HepG2 (cell line): ENCODE measurements around the gene MMP23B. TPM values are rescaled to one million over a fixed set of nuclear protein-coding genes. Genes with fewer than 3 reads are reported as not detected.

Experiments
- HMGA1 ChIP-seq: sonication (generic); formaldehyde crosslinking; conservative IDR thresholded peaks from 2 replicates; pipeline ENCODE4 v1.4.0; 2020; ENCODE audit warnings: missing genetic modification reagents
- HNRNPLL ChIP-seq: fragments of 200-400 bp; formaldehyde crosslinking; IDR thresholded peaks from 2 replicates; pipeline ENCODE4 v1.6.1; 2017; ENCODE audit warnings: mild to moderate bottlenecking, low read depth, low read length; ENCODE audit not compliant: poor library complexity, severe bottlenecking
- PAWR ChIP-seq: sonication (generic); formaldehyde crosslinking; IDR thresholded peaks from 2 replicates; pipeline ENCODE4 v1.4.0; 2020; ENCODE audit warnings: missing genetic modification reagents, mild to moderate bottlenecking, borderline replicate concordance
- PITX1 ChIP-seq: sonication (generic); formaldehyde crosslinking; IDR thresholded peaks from 2 replicates; pipeline ENCODE4 v1.5.1; 2020; ENCODE audit warnings: mild to moderate bottlenecking, missing genetic modification reagents
- TOE1 ChIP-seq: sonication (generic); formaldehyde crosslinking; IDR thresholded peaks from 2 replicates; pipeline ENCODE4 v1.4.0; 2020; ENCODE audit warnings: mild to moderate bottlenecking, missing genetic modification reagents
- TOPORS ChIP-seq: sonication (generic); formaldehyde crosslinking; IDR thresholded peaks from 2 replicates; pipeline ENCODE4 v1.8.0; 2023; ENCODE audit warnings: mild to moderate bottlenecking, missing genetic modification reagents
- ZBTB49 ChIP-seq: sonication (generic); formaldehyde crosslinking; IDR thresholded peaks from 2 replicates; pipeline ENCODE4 v1.4.0; 2020; ENCODE audit warnings: missing genetic modification reagents, borderline replicate concordance
- ZFX ChIP-seq: sonication (generic); formaldehyde crosslinking; IDR thresholded peaks from 2 replicates; pipeline ENCODE4 v1.4.0; 2020; ENCODE audit warnings: mild to moderate bottlenecking, low read depth, missing genetic modification reagents, moderate library complexity
- ZNF225 ChIP-seq: sonication (generic); formaldehyde crosslinking; IDR thresholded peaks from 2 replicates; pipeline ENCODE4 v1.4.0; 2020; ENCODE audit warnings: mild to moderate bottlenecking, missing genetic modification reagents
- ZNF687 ChIP-seq: sonication (generic); formaldehyde crosslinking; IDR thresholded peaks from 2 replicates; pipeline ENCODE4 v1.5.1; 2020; ENCODE audit warnings: mild to moderate bottlenecking, missing genetic modification reagents, moderate library complexity
- ZNF720 ChIP-seq: sonication (generic); formaldehyde crosslinking; IDR thresholded peaks from 2 replicates; pipeline ENCODE4 v1.4.0; 2020; ENCODE audit warnings: missing genetic modification reagents
- ZNF777 ChIP-seq: sonication (generic); formaldehyde crosslinking; IDR thresholded peaks from 2 replicates; pipeline ENCODE4 v1.4.0; 2020; ENCODE audit warnings: missing genetic modification reagents
- polyA plus RNA-seq, 8 experiments: library from polyadenylated mRNA; depleted of rRNA in 3 of 8; stranded (reverse) in 7 of 8; unstranded in 1 of 8; fragments of >200 nt; fragmentation: Illumina TruSeq in 4 of 8; extraction: Trizol in 4 of 8; gene quantifications; 2 replicates each; pipeline versions ENCODE4 v1.2.1 to v1.2.3, GENCODE V29; 2011 to 2016; ENCODE audit warnings: low read depth in 4 of 8, missing spikeins in 1 of 8, mixed read lengths in 1 of 8; ENCODE audit not compliant: insufficient read depth in 1 of 8
- total RNA-seq, 5 experiments: library from RNA; depleted of rRNA; stranded (reverse); fragments of >200 nt; fragmentation: Illumina TruSeq; extraction: Trizol; gene quantifications; 2 replicates each; pipeline ENCODE4 v1.2.3, GENCODE V29; 2016; ENCODE audit warnings: low read depth in 1 of 5
- TF ChIP-seq, protein P1 (sequence below): sonication (generic); formaldehyde crosslinking; IDR thresholded peaks from 2 replicates; pipeline ENCODE4 v1.4.0; 2020; ENCODE audit warnings: missing genetic modification reagents
- TF ChIP-seq, protein P2 (sequence below): sonication (generic); formaldehyde crosslinking; conservative IDR thresholded peaks from 2 replicates; pipeline ENCODE4 v1.4.0; 2020; ENCODE audit warnings: missing genetic modification reagents
- TF ChIP-seq, protein P3 (sequence below): IDR thresholded peaks from 2 replicates; pipeline ENCODE4 v1.6.1; 2016; ENCODE audit warnings: low read depth, control low read depth

MMP23B gene
- total and polyA plus RNA-seq, 2 of the 13 experiments (the other 11 are each of a cell fraction or from before 2014, with no cell fraction given): 0.61 to 0.75 TPM

- TF ChIP-seq TOE1: no peak
- TF ChIP-seq, protein P1, sequence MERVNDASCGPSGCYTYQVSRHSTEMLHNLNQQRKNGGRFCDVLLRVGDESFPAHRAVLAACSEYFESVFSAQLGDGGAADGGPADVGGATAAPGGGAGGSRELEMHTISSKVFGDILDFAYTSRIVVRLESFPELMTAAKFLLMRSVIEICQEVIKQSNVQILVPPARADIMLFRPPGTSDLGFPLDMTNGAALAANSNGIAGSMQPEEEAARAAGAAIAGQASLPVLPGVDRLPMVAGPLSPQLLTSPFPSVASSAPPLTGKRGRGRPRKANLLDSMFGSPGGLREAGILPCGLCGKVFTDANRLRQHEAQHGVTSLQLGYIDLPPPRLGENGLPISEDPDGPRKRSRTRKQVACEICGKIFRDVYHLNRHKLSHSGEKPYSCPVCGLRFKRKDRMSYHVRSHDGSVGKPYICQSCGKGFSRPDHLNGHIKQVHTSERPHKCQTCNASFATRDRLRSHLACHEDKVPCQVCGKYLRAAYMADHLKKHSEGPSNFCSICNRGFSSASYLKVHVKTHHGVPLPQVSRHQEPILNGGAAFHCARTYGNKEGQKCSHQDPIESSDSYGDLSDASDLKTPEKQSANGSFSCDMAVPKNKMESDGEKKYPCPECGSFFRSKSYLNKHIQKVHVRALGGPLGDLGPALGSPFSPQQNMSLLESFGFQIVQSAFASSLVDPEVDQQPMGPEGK (CRISPR knock-in tag): peak; percentile 46; the same call in 1 of the 2 replicates
- TF ChIP-seq TOPORS (CRISPR knock-in tag): no peak
- TF ChIP-seq, protein P2, sequence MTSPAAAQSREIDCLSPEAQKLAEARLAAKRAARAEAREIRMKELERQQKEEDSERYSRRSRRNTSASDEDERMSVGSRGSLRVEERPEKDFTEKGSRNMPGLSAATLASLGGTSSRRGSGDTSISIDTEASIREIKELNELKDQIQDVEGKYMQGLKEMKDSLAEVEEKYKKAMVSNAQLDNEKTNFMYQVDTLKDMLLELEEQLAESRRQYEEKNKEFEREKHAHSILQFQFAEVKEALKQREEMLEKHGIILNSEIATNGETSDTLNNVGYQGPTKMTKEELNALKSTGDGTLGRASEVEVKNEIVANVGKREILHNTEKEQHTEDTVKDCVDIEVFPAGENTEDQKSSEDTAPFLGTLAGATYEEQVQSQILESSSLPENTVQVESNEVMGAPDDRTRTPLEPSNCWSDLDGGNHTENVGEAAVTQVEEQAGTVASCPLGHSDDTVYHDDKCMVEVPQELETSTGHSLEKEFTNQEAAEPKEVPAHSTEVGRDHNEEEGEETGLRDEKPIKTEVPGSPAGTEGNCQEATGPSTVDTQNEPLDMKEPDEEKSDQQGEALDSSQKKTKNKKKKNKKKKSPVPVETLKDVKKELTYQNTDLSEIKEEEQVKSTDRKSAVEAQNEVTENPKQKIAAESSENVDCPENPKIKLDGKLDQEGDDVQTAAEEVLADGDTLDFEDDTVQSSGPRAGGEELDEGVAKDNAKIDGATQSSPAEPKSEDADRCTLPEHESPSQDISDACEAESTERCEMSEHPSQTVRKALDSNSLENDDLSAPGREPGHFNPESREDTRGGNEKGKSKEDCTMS (CRISPR knock-in tag): no peak
- no peak for TF ChIP-seq HNRNPLL
- no peak for TF ChIP-seq ZNF225 (CRISPR knock-in tag)
- no peak for TF ChIP-seq ZNF720 (CRISPR knock-in tag)
- TF ChIP-seq PAWR (CRISPR knock-in tag): no peak
- TF ChIP-seq ZBTB49 (CRISPR knock-in tag): no peak
- TF ChIP-seq PITX1: no peak
- TF ChIP-seq ZNF687: peak; percentile 49
- TF ChIP-seq ZNF777: 0 out of 2 replicates have a peak, but pooled peaks have one; percentile 29
- TF ChIP-seq, protein P3, sequence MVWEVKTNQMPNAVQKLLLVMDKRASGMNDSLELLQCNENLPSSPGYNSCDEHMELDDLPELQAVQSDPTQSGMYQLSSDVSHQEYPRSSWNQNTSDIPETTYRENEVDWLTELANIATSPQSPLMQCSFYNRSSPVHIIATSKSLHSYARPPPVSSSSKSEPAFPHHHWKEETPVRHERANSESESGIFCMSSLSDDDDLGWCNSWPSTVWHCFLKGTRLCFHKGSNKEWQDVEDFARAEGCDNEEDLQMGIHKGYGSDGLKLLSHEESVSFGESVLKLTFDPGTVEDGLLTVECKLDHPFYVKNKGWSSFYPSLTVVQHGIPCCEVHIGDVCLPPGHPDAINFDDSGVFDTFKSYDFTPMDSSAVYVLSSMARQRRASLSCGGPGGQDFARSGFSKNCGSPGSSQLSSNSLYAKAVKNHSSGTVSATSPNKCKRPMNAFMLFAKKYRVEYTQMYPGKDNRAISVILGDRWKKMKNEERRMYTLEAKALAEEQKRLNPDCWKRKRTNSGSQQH (CRISPR knock-in tag): no peak
- peak; percentile 59; the same call in 1 of the 2 replicates for TF ChIP-seq ZFX (CRISPR knock-in tag)
- no peak for TF ChIP-seq HMGA1 (CRISPR knock-in tag)
Observed at GRCh38 chr1:1631782-1632420, at the start of gene MMP23B (continued).
